GM18951 (cell line): ENCODE data around the gene STAC2.
"Not testable (repeated sequence)": the region's sequence is repeated elsewhere in the genome, so short reads cannot be mapped to it uniquely, and the experiment has no call there.

ENCODE experiments used
- POLR2A ChIP-seq: IDR thresholded peaks from 4 replicates; pipeline ENCODE4 v1.6.1; 2011; ENCODE audit warnings: mild to moderate bottlenecking; ENCODE audit not compliant: insufficient read length, insufficient read depth; ENCODE audit errors: extremely low read depth
- in situ Hi-C: fragments of 300-500 bp; cut with MboI; formaldehyde crosslinking; loops from one replicate; pipeline ENCODE4 v1.12.0; 2022; ENCODE audit warnings: low sequenced_read_pairs, mixed read lengths, inconsistent platforms; ENCODE audit not compliant: unreplicated experiment

STAC2 gene, protein sequence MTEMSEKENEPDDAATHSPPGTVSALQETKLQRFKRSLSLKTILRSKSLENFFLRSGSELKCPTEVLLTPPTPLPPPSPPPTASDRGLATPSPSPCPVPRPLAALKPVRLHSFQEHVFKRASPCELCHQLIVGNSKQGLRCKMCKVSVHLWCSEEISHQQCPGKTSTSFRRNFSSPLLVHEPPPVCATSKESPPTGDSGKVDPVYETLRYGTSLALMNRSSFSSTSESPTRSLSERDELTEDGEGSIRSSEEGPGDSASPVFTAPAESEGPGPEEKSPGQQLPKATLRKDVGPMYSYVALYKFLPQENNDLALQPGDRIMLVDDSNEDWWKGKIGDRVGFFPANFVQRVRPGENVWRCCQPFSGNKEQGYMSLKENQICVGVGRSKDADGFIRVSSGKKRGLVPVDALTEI

DNA sequence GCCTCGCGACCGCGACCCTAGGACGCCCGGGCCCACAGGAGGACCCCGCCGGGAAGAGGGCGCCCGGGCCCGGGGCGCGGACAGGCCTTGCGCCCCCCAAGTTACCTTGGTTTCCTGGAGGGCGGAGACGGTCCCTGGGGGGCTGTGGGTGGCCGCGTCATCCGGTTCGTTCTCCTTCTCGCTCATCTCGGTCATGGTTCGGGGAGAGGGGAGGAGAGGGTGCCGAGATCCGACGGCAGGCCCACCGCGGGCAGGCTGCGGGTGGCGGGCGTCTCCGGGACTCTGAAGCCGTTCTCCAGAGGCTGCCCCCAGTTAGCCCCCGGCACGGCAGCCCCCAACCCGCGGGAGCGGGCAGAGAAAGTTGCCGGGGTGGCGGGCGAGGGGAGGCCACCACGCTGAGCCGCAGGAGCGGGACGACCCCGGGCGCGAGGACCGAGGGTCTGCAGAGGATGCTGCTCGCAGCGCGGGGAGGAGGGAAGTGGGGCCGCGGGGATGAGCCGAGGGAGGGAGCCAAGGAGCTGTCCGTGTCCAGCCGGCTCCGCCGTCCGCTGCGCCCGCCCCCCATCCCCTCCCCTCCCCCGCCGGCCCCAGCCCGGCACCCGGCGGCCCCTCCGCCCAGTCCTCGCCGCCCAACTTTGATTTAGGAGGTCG, at the start of gene STAC2:
STAC2 (minus strand) TSS at position 638 of the 651 bp plus-strand sequence; CDS start at position 195, 443 bp downstream.
- no peak for TF ChIP-seq POLR2A
- in situ Hi-C loops, result no loop called here

DNA sequence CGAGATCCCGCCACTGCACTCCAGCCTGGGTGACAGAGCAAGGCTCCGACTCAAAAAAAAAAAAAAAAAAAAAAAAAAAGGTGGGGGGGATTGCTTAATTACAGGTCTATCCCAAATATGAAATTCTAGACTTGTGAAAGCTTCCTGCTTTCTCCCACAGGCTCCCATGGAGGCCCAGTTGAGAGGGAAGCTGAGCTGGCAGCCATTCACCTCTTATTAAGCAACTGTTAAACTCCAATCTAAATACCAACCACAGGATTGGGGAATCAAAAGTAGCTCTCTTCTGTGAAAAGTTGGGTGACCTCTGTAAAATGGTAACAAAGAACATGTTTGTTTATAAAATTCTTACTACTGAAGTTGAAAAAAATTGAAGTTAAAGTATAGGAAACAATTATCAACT, 45.8 kb upstream of the STAC2 start:
- in situ Hi-C loops, result no loop called here
- TF ChIP-seq POLR2A, result no peak

DNA sequence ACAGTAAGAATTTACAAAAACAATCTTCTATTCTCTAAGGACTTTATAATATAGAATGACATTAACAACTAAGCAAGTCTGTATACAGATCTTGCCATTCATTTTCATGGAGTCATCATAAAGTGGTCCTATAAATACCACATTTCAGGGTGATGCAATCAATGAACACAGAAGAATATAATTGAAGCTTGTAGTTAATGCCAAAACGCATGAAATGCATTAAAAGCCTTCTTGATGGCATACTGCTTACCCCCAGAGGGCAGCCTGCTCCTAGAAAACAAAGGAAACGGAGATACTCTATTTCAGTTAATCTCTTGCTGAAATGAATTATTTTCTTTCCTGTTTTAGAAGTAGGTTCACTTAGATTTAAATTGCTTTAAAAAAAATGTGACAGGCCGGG, 45.2 kb upstream of the STAC2 start:
- no peak for TF ChIP-seq POLR2A

DNA sequence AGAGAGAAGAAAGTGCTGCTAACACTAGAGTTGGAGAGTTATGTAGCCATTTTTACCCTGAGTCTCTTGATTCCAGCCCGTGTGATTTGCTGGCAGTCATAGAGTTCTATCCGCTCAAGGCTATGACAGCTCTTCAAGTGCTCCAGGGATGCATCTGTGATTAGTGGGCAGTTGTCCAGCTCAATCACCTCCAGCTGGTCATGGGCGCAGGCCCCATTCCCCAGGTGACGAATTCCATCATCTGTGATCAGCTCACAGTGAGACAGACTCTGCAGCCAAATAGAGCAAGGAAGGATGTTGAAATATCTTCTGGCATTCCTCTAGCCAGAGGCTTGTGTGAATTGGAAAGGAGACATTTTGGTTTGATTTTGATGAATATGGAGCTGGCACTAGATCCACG, 38.4 kb upstream of the STAC2 start:
- no peak for TF ChIP-seq POLR2A
- in situ Hi-C loops, result no loop called here

More for the DNA sequence above, 45.2 kb upstream of the STAC2 start:
- in situ Hi-C loops, result no loop called here

DNA sequence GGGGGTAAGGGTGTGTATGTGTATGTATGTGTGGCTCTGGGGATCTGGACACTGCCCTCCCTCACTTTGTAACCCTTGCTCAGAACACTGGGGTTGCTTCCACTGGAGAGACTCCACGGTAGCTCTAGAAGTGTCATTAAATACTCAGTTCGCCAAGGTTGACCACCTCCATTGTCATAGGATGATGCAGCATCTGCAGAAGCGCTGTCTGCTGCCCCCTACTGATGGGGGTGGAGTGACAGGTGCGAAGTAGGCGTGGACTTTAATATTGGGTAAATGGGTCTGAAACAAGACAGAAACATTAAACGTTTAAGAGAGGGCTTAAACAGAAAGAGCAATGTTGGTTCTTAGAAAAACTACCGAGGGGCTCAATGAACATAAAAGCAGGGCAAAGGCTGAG, 35.5 kb upstream of the STAC2 start:
- no peak for TF ChIP-seq POLR2A
- in situ Hi-C loops, result no loop called here

DNA sequence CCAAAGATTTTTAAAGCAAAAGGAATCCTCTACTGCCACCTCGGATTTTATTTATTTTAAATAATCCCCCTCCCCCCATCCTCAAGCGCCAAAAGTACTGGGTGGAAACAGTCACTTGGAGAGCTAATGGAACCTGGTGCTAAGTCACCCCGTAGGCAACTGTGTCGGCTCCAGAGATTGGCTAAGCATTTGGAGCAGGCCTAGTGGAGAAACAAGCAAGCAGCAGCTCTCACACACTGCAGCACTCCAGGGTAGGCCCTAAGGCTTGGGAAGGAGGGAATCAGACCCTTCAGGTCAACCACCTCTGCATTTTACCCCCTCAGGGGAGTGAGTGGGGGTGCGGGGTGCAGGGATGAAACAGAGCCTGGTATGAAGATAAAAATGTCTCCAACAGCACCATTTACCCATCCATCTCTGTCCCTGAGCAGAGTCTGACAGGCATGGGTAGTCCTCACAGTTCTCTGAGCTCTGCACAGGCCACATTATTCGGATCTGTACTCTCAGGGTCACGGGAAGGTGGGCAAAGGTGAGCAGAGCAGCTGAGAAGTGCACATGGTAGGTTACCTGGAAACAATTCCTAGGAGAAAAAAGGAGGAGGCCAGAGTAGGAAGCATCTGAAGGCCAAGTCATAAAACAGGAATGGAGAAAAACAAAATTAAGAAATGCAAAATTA, 27.2 kb upstream of the STAC2 start:
- no peak for TF ChIP-seq POLR2A
- in situ Hi-C loops, result no loop called here

DNA sequence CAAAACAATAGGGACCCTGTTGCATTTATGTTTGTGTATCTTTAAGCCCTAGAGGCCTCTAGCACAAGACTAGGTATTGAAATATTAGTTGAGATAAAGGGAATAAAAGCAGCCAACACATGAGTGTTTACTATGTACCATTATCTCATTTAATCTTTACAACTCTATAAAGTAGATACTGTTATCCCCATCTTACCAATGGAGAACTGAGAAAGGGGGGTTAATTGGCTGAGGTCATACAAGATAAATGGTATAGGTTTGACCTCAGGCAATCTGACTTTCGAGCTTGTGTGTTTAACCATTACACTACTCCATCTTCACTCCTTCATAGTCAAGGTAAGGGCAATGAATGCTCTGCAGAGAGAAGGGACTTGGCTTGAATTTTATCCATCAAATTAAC, 26.3 kb upstream of the STAC2 start:
- TF ChIP-seq POLR2A, result no peak
- in situ Hi-C loops, result no loop called here

DNA sequence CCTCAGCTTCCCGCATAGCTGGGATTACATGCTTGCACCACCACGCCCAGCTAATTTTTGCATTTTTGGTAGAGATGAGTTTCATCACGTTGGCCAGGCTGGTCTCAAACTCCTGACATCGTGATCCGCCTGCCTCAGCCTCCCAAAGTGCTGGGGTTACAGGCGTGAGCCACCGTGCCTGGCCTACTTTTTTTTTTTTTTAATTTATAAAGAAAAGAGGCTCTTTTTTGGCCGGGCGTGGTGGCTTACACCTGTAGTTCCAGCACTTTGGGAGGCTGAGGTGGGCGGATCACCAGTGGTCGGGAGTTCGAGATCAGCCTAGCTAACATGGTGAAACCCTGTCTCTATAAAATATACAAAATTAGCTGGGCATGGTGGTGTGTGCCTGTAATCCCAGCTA, 24.3 kb upstream of the STAC2 start:
- in situ Hi-C loops, result not testable (repeated sequence)

DNA sequence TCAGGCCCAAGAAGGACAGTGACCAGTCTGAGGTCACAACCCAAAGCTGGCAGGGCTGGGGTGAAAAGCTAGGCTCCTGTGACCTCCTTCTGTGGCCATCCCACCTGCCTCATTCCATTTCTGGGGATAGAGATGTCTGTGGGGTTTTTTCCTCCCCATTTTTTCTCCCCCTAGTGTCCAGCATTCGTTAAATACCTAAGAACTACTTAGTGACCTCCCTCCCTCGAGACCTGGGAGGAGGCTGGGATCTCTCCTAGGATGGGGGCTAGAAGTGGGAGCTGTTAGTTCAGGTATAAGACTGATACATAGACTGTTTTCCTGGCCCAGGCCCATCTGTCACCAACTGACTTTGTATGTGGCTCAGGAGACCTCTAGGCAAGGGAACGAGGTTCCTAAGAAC, 20.5 kb upstream of the STAC2 start:
- in situ Hi-C loops, result no loop called here
- TF ChIP-seq POLR2A, result no peak

DNA sequence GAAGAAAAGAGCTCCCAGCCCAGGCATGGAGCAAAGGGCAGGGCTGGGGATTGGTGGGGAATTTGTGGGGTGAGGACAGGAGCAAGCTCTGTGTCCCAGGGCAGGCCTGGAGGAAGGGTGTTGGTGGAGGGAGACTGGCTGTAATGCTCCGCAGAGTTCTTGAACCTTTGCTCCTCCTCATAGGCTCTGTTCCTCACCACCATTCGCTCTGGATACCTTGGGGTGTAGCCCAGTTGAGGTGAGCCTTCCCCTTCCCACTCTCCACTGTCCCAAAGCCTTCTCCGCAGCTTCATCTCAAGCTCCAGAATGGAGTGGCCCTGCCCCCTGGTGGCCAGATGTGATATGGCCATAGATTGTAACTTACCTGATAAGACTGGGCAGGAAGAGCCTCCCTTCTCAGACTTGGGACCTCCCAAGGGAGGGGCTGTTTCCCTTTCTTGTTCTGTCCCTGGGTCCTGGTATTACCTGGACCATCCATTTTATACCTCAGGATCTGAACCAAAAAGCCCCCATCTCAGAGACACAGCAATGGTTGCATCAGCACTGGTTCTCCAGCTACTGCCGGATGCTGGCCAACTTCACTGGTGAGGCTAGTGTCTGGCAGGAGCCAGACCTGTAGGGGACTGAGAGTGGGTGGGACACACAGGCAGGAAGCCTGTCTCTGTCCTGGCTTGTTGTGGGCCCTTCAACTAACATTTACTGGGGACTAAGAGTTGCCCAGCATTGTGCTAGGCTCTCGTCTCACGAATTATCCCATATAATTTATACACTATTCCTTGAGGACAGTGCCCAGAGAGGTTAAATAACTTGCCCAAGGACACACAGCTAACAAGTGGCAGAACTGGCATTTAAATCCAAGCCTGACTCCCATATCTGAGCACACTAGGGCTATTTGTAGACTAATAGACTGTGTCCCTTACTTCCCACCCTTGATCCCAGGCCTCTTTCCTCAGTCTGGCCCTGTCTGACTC, 19.1 kb upstream of the STAC2 start:
- no peak for TF ChIP-seq POLR2A
- in situ Hi-C loops, result loop anchor here (5.0 kb wide), 1 partner anchor 38 kb away; no protein-coding TSS in a partner anchor

DNA sequence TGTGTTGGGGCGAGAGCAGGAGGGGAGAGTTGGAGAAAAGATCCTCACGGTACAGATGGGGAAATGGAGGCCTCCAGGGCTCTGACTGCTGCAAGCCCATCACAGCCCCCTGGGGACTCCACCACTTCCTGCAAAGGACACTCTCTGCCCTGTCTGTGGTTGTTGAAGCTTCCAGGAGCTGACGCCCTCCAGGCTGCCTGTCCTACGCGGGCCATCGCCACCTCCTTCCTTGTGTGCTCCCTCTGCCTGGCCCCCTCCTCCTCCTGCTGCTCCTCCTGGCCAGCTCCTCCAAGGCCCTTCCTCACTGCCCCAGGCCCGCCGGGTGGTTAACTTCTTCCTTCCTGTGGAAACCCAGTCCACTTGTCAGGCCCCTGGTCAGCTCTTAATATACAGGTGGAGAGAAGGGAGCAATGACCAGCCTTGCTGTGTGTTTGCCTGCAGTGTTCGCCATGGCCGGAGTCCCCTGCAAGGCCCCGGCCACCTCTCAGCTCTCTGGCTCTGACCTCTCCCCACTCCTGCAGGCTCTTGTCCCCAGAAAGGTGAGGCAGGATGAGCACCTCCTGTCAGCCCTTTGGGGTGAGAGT, 18.4 kb upstream of the STAC2 start:
- TF ChIP-seq POLR2A, result no peak
- in situ Hi-C loops, result loop anchor here (5.0 kb wide), 1 partner anchor 37 kb away; no protein-coding TSS in a partner anchor

DNA sequence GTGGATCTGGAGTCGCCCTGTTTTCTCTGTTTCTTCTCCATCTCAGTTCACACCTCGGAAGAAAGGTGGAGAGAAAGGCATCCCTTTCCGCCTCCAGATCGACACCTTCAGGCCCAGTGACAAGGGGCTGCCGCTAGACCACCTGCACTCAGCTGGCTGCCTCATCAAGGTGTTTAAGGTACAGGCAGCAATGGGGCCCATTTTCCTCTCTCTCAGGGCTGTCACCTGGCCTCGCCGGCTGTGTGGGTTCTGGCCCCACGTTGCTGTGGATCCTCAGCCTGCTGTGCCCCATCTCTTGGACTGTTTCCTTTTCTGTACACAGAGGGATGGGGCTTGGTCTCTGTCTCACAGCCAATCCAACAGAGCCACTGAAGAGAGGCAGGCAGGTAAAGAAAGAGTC, 17.4 kb upstream of the STAC2 start:
- in situ Hi-C loops, result loop anchor here (5.0 kb wide), 1 partner anchor 36 kb away; no protein-coding TSS in a partner anchor
- no peak for TF ChIP-seq POLR2A
